ENCODE data around the gene STK4.

Gene STK4

DNA sequence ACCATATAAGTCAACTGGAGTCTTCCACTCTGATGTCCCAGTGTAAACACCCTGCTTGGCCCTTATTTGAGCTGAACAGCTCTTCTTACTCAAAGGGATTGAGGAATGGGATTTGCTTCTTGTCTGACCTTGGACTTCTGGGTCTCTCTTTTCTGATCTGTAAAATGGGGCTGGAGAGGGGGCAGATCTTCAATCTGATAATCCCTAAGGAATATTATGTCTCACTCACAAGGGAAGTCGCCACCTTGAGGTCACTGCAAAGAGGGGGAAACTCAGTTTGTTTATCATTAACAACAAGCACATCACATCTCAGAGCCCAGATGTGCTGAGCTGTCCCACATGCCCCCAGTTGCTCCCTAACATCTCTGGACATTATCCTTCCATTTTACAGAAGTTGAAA lies 119.6 kb downstream of the STK4 start:
- DNase-seq (ENCODE audit: low read depth in 2 of 2), result no peak

DNA sequence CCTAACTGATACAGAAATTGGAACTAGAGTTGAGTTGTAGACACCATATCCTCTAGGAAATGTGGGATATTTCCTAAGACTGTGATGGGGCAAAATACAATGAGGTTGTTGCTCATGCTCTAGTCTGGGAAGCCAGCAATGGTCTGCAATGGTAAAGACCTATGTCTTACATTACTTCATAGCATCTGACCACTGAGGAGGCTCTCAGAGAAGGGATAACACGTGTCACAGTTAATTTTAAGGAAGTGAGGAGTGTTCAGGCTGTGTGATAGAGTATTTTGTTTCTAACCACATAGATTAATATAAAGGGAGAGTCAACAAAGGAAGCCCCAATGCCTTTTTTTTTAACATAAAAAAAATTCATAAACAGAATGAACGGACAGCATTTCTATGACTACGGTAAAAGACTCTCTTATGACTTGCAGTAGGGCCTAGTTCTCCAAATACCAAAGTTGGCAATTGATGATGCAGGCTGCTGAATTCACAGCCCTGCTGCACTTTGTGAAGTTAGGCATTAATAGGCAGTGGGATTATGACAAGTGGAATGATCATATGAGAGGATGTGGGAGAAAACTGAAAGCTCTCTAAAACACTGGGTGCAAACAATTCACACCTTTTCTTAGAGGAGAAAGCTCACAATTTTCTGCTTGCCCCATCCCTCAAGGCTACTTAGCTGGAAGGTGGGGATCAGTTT lies 120.9 kb downstream of the STK4 start:
- no peak for DNase-seq (ENCODE audit: low read depth in 2 of 2)

DNA sequence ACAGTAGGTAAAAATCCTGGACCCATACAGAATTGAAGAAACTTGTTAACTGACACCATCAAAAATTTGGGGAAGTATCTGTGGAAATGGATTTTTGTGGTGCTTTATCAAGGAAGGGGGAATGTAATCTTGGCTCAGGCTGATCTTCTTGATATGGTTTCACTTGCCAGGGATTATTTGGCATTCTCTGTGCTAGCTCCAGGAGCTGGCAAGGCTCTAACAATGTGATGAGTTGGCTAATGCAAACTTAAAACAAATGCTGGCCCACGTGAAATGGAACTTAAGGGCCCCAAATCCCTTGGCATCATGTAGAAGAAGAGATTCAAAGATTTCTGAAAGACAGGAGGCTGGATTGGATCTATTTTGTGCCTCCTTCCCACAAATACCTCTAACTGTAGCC lies 121.5 kb downstream of the STK4 start:
- DNase-seq (ENCODE audit: low read depth in 2 of 2), result peak in 1 of 2 experiments; percentile 26

DNA sequence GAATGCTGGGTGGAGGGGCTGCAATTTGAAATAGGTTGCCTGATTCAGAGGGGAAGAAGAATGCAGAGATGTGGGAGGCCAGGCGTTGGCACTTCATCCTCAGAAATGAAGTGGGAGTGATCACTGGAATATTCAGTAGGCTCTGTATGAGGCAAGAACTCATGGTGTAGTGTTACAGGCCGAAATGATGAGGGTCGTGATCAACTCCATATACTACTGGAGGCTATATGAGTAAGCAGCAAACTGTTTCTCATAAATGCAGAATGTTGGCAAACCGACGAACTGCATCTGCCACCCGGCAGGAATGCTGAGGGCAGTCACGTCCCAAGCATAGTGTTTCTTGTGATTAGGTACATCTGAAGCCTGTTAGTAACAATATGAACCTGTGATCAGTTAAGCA lies 121.9 kb downstream of the STK4 start:
- DNase-seq (ENCODE audit: low read depth in 2 of 2), result peak; percentile 85 to 86

DNA sequence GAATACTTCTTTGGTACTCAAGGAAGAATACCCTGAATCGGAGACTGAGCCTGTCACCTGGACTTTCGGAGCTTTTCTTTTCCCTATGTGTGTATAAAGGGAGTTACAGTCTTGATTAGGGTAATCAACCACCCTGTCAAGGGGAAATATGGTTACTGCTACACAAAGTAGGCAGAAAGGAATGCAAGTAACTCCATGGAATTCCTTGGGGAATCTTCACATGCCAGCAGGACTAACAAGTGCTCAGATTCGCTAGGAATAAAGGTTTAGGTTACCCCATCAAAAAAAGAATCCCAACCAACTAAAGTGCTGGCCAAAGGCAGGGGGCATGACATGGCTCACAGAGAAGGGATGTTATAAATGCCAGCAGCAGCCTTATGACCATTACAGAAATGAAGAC lies 124.2 kb downstream of the STK4 start:
- no peak for DNase-seq (ENCODE audit: low read depth in 2 of 2)

DNA sequence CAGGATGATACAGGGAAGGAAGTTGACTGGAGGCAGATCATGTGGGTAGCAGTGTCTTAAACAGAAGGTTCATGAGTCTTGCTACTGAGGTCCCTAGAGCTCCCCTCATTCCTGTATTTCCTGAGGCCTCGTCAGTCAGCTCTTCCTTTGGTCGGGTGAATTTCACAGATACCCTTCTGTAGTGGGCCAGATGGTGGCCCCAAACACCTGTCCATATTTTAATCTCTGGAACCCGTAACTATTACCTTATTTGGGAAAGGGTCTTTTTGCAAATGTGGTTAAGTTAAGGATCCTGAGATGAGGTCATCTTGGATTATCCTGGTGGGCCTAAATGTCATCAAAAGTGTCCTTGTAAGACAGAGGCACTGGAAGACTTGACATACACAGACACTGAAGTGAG lies 125.1 kb downstream of the STK4 start:
- no peak for DNase-seq (ENCODE audit: low read depth in 2 of 2)

DNA sequence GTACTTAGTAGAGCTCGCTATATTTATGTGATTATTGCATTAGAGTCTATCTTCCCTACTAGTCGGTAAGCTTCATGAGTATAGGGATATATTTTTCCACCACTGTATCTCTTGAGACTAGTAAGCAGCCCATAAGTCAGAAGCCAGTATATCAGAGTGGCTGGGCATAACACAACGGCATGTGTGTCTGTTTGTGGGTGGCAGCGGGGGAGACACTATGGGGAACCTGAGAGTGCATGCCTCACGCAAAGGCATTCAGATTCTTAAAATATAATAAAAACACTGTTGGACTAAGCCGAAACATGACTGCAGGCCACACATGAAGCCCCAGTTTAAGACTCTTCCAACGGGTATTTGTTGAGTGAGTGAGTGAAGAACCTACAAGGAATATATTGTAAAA lies 126.6 kb downstream of the STK4 start:
- DNase-seq (ENCODE audit: low read depth in 2 of 2), result no peak

DNA sequence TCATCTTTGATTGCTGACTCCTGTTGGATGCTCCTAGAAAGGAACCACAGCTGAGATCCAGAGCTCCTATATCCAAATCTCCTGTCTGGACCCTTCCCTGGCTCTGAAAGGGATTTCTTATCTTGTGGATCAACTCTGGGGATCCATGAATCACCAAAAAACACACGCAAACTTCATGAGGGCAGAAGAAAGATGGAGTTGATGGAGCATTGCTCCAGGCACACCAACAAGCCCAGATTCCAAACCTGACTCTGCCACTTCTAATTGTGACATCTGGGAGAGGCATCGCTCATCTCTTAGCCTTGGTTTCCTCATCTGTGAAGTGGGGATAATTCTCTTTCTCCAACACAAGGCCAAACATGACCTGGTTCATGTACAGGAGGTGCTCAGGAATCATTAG lies 127.9 kb downstream of the STK4 start:
- no peak for DNase-seq (ENCODE audit: low read depth in 2 of 2)

DNA sequence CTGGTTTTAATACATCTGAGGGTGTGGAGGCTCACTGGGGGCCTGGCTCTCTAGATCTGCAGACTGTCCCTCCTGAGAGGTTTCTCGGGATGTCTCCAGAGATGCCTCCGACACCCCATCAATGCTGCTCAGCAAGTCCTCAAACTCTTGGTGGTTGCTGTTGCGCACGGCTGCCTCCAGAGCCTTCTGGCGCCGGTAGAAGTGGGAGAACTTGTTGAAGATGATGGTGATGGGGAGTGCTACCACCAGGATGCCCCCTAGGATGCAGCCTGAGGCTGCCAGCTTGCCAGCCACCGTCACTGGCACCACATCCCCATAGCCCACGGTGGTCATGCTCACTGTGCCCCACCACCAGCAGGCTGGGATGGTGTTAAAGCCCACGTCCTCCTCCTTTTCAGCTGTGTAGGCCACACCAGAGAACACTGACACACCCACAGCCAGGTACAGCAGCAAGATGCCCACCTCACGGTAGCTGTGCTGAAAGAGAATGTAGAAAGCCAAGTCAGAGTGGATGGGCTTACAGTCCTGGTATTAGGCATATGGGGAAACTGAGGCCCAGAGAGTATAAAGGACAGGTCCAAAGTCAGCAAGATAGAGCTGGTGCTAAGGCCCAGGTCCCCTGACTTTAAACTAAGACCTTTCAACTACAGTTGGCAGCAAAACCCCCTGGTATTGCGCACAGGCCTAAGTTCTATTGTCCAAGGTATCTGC lies 128.7 kb downstream of the STK4 start:
- DNase-seq (ENCODE audit: low read depth in 2 of 2), result no peak

DNA sequence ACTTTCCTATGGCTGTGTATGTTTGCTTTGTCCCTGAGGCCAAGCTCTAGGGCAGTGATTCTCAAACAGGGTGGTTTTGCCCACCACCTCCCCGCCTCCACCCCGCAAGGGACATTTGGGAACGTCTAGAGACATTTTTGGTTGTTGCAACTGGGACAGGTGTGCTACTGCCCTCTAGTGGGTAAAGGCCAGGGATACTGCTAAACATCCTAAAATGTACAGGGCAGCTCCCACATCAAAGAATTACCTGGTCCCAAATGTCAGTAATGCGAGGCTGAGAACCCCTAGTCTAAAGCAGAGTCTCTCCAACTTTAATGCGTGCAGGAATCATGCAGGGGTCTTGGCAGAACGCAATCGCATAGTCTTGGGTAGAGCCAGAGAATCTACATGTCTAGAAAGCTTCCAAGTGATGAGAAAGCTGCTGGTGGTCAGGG lies 129.5 kb downstream of the STK4 start:
- peak in 1 of 2 experiments; percentile 21 for DNase-seq (ENCODE audit: low read depth in 2 of 2)

DNA sequence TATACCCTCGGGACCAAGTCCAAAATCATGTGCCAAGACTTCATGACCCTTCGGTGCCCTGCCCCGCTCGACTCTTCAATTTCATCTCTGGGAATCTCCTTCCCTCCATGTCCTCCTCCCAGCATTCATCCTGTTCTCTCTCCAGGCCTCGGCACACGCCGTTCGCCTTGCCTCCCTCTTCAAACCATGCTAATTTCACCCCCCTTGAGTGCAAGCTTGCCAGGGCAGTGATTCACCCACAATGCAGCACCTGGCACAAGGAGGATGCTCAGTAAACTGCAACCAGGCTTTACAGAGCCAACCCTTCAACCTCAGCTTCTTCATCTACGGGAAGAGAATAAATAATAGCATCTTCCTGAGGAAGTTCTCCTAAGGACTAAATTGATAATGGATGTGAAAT lies 130.5 kb downstream of the STK4 start:
- no peak for DNase-seq (ENCODE audit: low read depth in 2 of 2)

DNA sequence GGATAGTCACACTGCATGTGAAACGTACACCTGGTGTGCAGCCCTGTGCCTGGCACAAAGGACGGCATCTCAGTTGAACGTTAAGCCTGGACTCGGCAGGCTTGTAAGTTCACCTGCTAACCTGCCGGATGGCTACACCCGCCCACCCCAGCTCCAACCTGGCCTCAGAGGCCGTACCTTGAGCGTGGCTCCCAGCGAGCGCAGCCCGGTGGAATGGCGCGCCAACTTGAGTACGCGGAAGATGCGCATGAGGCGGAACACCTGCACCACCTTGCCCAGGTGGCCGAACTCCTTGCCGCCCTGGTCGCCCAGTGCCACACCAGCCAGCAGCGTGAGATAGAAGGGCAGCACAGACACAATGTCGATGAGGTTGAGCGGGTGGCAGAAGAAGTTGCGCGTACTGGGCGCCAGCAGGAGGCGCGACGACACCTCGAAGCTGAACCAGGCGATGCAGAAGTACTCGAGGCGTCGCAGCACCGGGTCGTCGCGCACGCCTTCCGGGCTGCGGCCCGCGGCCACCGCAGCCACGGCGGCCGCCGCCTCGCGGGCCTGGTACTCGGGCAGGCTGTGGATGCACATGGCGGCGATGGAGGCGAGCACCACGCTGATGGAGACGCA lies 131.3 kb downstream of the STK4 start:
- DNase-seq (ENCODE audit: low read depth in 2 of 2), result no peak

DNA sequence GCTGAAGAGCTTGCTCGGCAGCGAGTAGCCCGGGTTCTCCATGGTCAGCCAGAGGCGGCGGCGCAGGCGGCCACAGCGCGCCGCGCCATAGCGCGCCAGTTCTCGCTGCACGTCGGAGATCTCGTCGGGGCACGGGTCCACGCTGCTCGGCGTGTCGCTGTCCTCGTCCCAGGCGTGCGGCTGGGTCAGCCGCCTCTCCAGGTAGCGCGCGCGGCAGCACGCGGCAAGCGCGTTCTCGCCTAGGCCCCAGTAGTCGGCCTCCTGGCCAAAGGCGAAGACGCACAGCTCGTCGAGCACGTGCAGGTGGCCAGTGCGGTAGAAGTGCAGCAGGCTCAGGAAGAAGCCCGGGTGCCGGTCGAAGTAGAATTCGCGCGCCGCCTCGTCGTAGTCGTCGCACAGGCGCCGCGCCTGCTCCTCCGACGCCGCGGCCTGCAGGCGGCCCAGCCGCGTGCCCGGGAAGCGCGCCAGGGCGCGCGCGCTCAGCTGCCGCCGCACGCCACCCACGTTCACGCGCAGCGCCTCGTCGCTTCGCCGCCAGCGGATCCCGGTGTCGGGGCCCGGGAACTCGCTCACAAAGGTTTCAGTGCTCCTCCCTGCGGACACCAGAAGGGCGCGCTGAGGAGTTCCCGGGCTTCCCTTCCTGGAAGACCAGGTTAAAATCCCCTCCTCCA lies 131.9 kb downstream of the STK4 start:
- no peak for DNase-seq (ENCODE audit: low read depth in 2 of 2)

DNA sequence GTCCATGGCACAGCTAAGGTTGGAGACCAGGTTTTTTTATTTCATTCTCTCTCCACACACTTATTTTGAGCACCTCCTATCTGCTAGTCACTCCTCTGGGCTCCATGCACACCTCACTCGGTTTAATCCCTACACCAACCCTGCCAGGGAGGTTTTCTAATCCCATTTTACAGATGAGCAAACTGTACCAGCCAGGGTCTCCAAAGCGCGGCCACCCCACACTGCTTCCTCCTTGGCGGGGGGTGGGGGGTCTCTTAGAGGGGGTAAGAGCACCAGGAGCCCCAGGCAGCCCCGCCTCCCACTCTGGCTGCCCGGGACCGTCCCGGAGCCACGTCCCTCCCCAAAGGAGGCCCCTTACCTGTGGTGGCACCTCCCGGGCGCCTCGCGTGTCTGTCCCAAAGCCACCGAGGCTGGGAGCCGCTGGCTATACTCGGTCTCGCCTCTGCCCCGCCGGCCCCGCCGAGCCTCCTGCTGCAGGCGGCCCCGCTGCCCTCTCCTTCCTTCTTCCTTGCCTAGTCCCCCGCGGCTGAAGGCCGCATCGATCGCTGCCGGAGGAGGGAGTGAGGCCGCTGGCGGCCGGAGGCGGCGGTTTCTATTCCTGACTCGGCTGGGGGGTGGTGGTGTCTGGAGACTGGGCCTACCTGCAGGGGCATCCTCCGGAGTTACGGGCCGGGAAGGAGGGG lies 134.4 kb downstream of the STK4 start, which contains the start of gene KCNS1:
Gene KCNS1 (minus strand): TSS at position 565 of the 683 bp plus-strand sequence. CDS start 1,891 bp downstream, outside the sequence.
- DNase-seq (ENCODE audit: low read depth in 2 of 2), result no peak

DNA sequence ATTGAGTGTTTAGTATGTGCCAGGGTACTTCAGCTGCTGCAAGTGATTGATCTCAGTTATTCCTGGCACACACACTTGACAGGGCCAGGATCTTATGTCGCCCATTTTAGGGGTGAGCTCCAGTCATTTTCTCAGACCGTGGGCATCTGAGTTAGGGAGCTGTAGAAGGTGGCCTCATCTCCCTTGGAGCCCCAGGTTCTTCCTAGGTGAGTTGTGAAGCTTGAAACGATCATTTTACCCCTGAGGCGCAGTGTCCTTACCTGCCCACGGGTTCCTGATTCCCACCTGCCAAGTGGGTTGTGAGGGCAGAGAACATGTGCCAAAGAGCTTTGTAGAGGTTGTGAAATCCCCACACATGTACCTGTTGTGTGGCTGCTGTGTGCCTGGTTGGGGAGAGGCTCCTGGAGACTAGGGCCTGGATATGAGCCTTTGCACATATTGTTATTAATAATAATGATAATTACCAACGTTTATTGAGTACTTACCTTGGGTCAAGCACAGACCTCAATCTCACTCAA lies 135.1 kb downstream of the STK4 start:
- no peak for DNase-seq (ENCODE audit: low read depth in 2 of 2)

DNA sequence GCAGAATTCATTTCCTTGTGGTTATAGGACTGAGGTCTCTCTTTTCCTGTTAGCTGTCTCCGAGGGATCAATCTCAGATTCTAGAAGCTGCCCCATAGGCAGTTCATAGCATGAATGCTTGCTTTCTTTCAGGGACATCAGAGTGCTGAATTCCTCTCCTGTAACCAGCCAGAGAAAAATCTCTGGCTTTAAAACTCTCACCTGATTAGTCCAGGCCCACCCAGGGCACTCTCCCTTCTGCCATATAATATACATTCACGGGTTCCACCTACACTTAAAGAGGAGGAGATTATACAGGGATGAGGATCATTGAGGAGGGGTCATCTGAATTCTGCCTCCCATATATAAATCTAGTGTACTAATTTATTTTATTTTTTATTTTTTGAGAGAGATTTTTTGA lies 136.8 kb downstream of the STK4 start:
- DNase-seq (ENCODE audit: low read depth in 2 of 2), result no peak

DNA sequence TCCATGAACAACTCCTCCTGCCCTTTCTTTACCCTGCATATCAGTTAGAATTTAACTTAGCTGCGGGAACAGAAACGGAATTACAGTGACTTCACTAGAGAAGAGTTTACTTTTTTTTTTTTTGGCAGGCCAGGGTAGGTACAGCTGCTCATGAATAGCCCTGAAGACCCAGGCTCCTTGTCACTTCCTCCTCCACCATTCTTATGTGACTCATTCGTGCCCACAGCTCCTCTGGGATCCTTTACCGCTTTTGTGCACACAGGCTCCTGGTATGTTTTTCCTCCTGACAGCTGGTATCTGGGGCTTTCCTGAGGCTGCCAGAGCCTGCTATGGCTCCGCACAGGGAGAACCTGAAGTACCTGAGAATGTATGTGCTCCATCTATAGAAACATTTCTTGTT lies 138.5 kb downstream of the STK4 start:
- no peak for DNase-seq (ENCODE audit: low read depth in 2 of 2)

DNA sequence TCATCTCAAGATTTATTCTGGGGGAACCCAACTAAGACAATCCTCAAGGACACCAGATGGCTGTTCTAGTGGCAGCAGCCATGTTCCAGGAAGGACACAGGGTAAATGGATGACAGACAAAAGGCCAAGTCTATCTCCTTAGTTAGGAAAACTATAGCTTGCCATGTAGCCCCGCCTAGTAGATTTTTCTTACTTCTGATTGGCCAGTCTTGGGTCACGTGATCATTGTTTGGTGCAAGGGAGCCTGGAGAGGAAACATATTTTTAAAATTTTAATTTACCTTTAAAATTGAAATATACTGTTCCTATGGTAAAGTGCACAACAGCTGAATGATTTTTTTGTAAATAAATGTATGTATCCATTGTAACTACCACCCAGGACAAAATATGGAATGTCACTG lies 139.0 kb downstream of the STK4 start:
- DNase-seq (ENCODE audit: low read depth in 2 of 2), result no peak

DNA sequence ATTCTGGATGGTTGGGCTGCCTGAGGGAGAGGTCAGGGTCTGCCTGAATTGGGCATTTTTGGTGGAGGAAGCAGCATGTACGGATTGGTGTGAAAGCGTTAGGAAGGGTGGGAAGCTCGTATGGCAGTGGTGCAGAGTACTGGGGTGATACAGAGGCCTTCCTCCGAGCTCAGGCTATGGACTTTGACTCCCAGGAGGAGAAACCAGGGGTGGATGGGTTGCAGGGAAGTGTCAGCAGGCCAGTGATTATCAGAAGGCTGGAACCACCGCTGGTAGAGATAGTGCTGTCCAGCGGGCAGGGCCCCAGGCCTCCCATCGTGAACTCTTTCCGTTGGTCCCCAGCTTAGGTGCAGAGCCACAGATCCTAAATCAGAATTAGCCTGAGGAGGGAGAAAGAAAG lies 143.3 kb downstream of the STK4 start:
- DNase-seq (ENCODE audit: low read depth in 2 of 2), result no peak

DNA sequence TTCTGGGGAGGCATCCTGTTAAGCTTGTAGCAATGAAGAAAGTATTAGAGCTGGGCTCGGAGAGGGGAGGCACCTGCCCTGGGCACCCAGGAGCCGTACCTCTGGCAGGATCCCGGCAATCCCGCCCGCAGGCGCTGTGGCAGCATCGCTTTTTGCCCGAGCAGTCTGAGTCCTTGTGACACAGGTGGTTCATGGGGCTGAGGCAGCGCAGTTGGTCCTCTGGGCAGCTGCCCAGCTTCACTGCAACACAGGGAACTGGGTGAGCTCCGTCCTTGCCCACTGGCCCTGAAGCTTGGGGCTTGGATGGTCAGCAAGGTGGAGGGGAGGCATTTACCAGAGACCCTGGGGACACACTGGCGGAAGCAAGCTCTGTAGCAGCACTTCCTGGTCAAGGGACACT lies 144.0 kb downstream of the STK4 start:
- no peak for DNase-seq (ENCODE audit: low read depth in 2 of 2)

DNA sequence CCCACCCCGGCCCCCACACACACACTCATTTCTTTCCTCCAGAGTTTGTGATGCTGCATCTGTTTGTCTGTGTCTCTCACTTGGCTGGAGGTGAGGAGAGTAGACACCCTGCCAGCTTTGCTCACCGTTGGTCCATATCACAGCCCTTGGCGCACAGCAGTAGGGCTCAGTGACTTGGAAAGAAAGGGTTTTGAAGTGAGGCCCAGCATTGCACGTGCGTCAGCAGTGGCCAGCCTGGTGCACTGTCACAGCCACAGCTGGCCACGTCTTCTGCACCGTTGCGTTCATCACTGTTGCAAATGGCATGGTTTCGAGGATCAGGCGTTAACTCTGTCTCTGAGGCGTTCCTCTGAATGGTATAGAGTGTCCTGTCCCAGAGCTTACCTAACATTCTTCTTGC lies 145.0 kb downstream of the STK4 start:
- DNase-seq (ENCODE audit: low read depth in 2 of 2), result no peak

All from fibroblast of skin of left biceps (primary cell).